ENCODE data around the gene KRTAP24-1.

KRTAP24-1 gene

DNA sequence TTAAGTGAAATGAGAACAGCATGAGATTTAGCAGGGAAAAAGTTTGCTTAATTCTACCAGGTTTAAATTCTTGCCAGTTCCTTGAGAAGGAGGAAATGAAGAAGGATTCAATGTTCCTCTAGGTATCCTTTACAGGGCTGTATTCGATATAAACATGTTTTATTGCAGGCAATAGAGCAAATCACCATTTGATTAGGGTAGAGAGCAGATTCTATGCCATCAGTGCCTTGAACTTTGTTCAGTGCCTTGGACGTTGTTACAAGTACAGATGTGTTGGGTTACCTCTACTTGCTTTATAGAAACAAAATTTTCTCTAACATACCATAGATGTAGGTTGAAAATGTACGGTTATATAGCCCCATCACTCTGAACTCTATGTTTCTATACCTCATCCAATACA lies 48.7 kb downstream of the KRTAP24-1 start:
- DNase-seq: no peak

DNA sequence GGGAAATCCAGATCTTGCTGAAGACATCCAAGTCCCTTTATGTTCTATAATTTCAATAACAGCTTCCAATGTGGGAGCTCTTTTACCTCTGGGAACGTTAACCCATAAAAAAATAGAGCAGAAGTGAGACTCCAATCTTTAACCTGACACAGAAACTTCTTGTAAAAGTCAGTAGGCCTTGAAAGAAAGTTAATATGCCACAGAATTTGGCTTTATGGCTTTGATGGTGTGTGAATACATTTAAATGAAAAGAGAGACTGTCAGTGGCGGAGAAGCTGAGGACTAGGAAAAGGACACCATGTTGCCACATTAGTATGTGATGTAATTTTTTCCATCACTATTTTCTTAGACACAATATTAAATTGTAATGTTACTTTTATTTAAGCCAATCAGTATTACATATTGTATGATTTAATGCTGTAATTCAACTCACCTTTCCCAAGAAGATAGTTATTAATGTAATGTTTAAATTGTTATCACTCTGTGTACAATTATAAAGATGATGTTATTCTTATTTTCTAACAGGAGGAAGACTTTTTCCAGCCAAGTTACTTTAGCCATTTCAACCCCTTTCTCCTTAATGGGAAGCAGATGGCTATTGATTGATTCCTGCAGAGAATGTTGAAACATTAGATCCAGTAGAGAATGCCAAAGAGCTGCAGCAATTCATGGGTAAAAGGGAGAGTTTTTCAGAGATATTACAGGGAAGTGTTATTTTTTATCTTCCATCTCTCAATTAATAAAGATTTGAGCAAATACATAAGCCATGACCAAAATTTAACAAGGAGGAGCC lies 49.3 kb downstream of the KRTAP24-1 start:
- no peak for DNase-seq

DNA sequence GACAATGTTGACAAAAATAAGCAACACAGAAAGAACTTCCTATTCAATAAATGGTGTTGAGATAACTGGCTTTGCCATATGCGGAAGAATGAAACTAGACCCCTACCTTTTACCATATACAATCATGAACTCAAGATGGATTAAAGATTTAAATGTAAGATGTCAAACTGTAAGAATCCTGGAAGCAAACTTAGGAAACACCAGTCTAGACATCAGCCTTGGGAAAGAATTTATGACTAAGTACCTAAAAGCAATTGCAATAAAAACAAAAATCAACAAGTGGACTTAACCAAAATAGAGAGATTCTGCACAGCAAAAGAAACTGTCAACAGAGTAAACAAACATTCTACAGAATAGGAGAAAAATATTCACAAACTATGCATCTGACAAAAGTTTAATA lies 50.7 kb downstream of the KRTAP24-1 start:
- DNase-seq: no peak
